Ovary (tissue), 3 donors: Measurements from ENCODE around the gene FAM3D.

Source experiments
- CTCF ChIP-seq, 3 donors: fragments of 450-650 bp in 2 of 3; fragments of 200-600 bp in 1 of 3; IDR thresholded peaks; one replicate each; pipeline versions ENCODE4 v1.5.1 to v1.8.0; 2016 to 2022; ENCODE audit warnings: antibody characterized with exemption in 3 of 3, mild to moderate bottlenecking in 1 of 3
- POLR2A ChIP-seq: fragments of 450-650 bp; IDR thresholded peaks from one replicate; pipeline ENCODE4 v1.6.1; 2017; ENCODE audit warnings: antibody characterized with exemption, mild to moderate bottlenecking, moderate library complexity
- donor health status: DM: no; HTN: no; CAD: no.

DNA sequence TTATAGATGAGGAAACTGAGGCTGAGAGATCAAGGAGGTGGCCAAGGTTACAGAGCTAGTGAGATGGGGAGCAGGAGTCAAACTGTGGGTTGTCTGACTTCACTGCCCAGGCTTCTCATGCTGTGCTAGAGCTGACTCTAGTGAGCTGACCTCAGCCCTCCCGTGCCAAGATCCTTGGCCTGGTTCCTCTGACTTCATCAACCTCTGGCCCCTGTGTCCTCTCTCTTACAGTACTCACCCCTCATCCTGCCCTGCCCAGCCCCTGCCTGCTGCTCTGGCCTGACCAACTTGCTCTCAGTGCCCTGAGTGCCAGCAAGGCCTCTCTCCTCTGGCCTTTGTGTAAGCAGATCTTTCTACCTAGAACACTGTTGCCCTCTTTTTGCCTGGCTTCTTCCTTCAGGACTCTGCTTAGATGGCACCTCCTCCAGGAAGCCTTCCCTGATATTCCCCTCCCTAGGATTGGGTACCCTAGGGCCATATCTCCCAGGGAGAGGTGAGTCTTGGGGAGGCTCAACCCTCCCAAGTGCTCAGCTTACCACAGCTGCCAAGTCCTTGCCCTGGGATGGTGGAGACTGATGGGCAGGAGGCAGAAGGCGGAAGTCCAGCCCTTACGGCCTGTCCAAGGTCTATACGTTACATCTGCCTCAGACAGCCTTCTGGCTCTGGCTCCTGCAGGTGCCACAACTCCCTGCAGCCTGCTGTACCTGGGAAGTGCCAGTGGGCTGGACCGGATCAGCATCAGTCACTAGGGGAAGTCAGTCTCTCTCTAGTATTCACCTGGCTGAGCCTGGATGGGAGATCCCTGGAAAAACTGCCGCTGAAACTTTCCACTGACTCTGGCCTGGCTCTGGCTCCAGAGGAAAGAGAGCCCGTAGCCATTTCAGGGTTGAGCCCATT lies 53.1 kb downstream of the FAM3D start:
- TF ChIP-seq CTCF (IDR thresholded peaks at IDR 0.05) (no peak), POLR2A (no peak)
